GM12873 (cell line): Measurements from ENCODE around the gene MT1F.

Experiments
- CTCF ChIP-seq: IDR thresholded peaks from 2 replicates; pipeline ENCODE4 v1.5.1; 2012; ENCODE audit warnings: low read depth, mild to moderate bottlenecking, moderate library complexity, low read length, control low read depth; ENCODE audit not compliant: insufficient read depth; ENCODE audit errors: missing control alignments

Gene MT1F

GRCh38 chr16:56620339-56620897 lies 37.3 kb upstream of the MT1F start:
- TF ChIP-seq CTCF: no peak

GRCh38 chr16:56623637-56624036 lies 34.1 kb upstream of the MT1F start:
- TF ChIP-seq CTCF: no peak

- no peak for TF ChIP-seq CTCF
Measured at GRCh38 chr16:56625140-56625942, 32.4 kb upstream of the MT1F start, which contains the start of gene MT1E. Gene MT1E (plus strand): TSS chr16:56625781. CDS start chr16:56625852, 71 bp downstream.

GRCh38 chr16:56625943-56626654 lies 31.7 kb upstream of the MT1F start:
- no peak for TF ChIP-seq CTCF

GRCh38 chr16:56626685-56627084 lies 31.1 kb upstream of the MT1F start:
- TF ChIP-seq CTCF: no peak

GRCh38 chr16:56628486-56629350 lies 29.0 kb upstream of the MT1F start:
- no peak for TF ChIP-seq CTCF
